GM21390 (cell line): ENCODE measurements around the gene WBP4.
"Not testable (repeated sequence)": the region's sequence is repeated elsewhere in the genome, so short reads cannot be mapped to it uniquely, and the experiment has no call there.

Experiments
- ATAC-seq: cut with Tn5 transposase; IDR thresholded peaks from one replicate; pipeline ENCODE4 v1.9.1; 2021; ENCODE audit not compliant: unreplicated experiment

Gene WBP4

DNA sequence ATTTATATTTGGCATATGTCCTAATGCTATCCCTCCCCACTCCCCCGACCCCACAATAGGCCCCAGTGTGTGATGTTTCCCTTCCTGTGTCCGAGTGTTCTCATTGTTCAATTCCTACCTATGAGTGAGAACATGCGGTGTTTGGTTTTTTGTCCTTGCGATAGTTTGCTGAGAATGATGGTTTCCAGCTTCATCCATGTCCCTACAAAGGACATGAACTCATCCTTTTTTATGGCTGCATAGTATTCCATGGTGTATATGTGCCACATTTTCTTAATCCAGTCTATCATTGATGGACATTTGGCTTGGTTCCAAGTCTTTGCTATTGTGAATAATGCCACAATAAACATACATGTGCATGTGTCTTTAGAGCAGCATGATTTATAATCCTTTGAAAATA lies 18.9 kb upstream of the WBP4 start:
- ATAC-seq, result not testable (repeated sequence)

DNA sequence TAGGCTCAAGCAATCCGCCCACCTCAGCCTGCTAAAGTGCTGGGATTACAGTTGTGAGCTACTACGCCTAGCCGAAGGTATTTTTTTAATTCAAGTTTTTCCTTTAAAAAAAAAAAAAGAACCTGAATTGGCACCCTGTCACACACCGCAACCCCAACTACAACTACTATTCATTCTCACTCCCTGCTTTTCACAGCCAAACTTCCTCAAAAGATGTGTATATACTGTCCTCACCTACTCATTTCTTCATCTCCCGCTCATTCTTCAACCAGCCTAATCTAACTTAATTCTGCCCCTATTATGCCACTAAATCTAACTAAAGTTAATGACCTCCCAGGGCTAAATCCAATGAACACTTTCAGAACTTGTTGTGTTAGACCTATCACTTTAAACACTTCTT lies 12.7 kb upstream of the WBP4 start:
- ATAC-seq, result no peak

DNA sequence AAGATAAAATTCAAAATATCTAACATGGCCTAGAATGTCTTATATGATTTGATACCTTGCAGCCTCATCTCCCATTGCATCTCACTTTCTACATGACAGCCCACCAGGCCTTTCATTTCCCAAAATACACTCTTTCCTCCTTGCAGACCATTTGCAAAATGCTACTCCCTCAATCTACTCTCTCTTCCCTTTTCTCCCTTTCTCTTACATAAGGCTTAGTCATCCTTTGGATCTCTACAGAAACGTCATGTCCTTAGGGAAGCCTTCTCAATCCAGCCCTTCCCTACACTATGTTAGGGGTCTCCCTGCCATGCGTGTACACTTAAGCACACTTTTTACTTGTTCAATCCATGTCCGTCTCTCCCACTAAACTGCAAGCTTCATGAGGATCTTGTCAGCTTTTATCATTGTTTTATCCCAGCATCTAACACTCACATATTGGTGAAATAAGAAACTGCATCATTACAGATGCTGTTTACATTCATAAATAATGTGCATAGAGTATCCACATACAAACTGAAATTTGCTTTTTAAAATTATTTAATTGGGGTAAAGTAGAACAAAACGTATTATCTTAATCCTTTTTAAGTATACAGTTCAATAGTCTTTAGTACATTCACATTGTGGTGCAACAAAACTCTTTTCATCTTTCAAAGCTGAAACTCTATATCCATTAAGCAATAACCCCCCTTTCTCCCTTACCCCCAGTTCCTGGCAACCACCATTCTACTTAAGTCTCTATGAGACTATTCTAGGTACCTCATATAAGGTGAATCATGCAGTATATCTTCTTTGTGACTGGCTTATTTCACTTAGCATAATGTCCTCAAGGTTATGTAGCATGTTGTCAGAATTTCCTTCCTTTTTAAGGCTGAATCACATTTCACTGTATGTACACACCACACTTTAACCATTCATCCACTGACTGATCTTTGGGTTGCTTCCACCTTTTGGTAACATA lies 11.5 kb upstream of the WBP4 start:
- no peak for ATAC-seq

DNA sequence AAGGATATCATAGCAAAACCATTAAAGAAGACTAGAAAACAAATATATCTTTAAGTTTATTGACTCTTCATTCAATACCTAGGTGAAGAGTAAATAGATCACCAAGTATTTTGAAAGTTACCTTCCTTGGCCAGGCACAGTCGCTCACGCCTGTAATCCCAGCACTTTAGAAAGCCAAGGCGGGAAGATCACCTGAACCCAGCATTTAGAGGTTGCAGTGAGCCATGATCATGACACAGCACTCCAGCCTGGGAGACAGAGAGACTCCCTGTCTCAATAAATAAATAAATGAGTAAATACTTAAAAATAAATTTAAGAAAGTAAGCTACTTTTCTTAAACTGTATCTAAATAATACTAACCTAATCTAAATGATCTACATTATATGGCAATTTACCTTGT lies 8.9 kb upstream of the WBP4 start:
- ATAC-seq, result no peak

DNA sequence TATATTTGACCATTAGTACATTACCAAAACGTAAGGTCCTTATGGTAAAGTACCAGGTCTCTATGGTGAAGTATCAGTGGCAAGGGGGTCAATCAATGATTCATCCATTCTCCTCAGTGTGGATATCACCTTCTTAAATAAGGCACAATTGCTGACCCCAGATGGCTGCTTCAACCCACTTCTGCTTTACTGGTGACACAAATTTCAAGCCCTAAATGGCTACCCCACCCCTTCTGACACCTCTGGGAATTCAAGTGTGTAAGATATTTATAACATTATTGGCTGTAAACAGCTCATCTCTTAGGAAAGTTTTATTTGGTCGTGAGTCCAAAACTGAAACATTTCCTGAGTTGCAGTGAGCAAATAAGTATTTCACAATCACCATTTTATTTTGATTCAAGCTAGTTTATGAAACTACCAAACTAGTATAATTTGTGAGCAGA lies 7.9 kb upstream of the WBP4 start:
- ATAC-seq, result peak; percentile 49

DNA sequence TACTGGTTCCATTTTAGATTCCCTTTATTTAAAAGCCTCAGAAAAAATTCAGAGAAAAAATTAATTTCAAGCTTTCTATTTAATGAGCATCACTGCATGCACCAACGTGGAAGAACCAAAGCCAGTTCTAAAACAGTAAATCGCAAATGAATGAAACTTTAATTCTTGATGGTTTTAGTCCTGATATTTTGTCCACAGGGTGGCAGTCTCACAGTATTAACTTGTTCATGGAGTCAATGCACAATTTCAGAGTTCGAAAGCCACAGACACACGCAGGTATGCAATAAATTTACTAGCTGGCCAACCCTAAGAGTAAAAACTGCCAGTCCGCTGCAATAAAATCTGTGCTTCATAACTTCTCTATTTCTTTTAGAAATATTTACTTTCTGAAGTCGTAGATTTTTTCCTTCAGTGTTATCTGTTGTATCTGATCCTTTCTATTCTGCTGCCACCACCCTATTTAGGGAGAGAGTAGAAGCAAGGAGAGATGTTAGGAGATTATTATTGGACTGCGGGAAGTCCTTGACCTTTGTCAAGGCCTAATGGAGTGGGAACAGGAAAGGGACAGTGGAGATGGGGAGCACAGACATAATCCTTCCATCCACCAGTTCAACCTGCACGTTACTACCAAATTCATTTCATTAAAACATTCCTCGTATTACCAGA lies 7.0 kb upstream of the WBP4 start:
- ATAC-seq, result no peak

DNA sequence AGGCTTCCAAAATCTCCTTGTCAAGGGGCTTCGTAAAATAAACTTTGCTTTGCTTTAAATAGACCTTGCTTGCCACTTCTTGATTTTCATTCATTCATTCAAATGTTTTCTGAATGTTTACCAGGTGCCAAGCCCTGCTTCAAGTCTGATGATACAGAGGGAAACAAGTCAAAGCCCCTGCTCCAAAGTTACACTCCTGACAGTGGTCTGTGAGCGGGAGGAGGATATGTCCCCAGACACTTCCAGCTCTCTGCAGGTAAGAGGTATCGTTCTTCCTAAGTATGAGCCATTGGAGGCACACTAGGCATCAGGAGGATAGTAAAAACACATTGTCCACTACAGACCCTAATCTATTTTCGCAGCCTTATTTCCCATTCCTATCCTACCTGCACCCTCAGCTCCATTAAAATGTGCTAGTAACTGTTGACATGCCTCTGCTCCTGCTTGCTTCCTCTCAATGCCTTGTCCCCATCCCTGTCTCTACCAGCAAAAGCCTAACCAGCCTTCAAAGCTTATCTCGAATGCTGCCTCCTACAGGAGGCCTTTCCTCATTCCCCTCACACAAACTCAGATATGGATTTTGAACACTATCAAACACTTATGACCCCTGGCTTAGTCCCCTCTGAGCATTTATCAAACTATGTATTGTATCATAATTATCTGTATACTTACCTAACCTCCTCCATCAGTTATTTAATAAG lies 6.2 kb upstream of the WBP4 start:
- ATAC-seq, result no peak

DNA sequence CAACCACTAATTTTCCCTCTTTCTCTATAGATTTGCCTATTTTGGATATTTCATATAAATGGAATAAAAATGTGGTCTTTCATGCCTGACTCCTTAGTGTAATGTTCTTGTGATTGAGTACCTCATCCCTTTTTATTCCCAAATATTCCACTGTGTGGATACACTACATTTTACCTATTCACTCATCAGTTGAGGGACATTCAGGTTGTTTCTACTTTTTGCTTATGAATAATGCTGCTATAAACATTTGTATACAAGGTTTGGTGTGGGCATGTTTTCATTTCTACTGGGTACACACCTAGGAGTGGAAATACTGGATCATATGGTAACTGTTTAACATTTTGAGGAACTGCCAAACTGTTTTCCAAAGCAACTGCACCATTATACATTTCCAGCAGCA lies 5.1 kb upstream of the WBP4 start:
- no peak for ATAC-seq

DNA sequence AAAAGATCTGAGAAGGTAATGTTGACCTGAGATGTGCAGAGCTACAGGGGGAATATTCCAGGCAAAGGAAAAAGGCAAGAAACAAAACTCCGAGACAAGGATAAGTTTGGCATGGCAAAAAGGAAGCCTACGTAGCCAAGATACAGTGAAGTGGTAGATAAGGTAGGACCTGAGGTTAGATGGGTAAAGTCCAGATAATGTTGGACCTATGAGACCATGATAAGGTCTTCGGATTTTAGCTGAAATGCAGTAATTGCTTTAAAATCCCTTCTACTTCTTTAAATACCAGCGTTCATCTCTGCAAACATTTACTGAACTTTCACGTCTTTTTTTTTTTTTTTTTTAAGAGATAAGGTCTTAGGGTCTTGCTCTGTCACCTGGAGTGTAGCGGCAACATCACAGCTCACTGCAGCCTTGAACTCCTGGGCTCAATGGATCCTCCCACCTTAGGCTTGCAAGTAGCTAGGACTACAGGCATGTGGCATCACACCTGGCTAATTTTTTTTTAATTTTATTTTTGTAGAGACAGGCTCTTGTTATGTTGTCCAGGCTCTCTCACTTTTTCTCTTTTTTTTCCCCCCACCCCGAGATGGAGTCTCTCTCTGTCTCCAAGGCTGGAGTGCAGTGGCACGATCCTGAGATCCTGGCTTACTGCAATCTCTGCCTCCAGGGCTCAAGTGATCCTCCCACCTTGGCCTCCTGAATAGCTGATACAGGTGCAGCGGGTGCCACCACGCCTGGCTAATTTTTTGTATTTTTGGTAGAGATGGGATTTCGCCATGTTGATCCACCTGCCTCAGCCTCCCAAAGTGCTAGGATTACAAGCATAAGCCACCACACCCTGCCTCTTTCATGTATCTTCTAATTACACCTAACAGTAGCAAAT lies 4.2 kb upstream of the WBP4 start:
- no peak for ATAC-seq

DNA sequence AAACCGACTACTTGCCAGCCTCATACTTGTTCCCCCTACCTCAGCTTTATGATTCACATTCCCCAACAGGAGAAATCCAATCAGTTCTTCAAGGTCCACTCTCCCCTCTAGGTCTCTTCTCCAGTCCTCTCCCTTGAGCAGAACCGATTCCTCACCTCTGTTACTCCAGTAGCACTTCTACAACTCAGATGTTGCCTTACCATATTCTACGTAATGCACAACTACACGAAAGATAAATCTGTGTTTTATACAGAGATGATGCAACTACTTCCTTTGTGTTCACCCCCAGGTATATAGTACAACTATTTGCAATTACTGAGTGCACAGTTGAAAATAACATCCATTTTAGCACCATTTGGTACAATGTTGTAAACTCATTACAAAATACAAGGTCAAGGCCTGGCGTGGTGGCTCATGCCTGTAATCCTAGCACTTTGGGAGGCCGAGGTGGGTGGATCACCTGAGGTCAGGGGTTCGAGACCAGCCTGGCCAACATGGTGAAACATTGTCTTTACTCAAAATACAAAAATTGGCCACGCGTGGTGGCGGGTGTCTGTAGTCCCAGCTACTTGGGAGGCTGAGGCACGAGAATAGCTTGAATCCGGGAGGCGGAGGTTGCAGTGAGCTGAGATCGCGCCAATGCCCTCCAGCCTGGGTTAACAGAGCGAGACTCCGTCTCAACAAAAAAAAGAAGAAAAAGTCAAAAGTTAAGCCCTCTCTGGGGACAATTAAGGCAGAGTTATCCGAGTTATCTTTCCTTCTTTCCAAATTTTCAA lies 2.8 kb upstream of the WBP4 start:
- no peak for ATAC-seq

DNA sequence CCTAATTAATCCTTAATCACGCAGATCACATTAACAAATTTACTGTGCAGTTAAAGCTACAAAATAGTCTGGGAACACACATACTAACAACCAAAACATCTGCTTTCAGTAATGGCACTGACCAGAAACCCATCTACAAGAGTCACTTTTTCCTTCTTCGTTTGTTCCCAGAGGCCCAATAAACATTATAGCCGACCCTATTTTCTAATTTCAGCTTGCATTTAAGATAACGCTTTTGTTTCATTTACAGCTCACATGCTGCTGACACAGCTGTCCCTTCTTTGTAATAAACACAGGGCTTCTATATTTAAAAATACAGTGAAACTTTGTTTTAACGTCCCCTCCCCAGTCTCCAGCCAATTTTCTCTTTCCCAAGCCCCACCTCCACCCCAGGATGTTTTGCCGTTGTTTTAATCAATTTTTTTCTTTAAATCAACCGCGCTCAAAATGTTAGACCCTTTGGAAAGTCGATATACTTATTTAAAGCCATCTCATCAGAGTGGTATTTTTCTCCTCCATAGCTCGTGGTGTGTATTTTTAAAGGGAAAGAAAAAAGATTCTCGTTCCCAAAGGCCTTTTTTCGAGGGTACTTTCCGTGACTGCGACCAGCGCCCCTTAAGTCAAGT lies 1.7 kb upstream of the WBP4 start:
- no peak for ATAC-seq

DNA sequence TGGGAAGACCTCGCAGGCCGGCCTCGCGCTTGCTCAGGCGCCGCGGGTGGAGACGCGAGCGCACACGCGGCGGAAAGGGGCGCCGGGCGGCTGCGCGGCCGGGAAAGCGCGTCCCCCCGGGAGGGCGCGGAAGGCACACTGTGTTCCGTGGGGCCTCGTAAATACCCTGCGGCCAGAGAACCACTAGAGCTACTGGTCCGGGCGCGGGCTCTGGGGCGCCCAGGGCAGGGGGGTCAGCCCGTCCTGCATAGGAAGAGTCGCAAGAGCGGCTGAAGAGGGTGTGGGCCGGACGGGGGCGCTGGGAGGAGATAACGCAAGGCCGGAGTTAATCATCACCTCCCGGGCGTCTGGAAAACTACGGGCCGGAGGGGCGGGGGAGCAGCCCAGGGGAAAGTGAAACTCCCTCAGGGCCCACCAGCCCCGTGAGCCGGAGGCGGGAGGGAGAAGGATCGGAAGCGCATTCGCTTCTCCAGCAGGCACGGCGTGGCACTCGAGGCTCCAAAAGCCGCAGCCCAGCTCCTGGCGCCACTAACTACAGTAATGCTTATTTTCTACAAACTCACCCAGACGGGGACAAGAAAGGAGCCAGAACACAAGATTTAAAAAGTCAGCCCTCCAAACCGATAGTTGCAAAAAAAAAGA lies 1.1 kb upstream of the WBP4 start:
- ATAC-seq, result peak; percentile 36

DNA sequence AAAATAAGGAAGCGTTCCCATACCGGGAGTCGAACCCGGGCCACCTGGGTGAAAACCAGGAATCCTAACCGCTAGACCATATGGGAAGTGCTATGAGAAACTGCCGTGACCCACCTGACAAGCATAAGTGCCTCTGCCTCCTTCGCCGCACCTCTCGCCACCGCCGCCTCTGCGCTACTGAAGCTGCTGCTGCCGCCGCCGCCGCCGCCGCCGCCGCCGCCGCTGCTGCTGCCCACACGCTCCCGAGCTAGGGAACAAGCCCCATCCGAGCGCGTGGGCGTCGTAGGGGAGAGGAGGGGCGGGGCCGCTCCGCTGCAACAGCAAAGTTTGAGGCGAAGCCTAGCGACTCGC lies 610 bp upstream of the WBP4 start:
- peak; percentile 30 for ATAC-seq

DNA sequence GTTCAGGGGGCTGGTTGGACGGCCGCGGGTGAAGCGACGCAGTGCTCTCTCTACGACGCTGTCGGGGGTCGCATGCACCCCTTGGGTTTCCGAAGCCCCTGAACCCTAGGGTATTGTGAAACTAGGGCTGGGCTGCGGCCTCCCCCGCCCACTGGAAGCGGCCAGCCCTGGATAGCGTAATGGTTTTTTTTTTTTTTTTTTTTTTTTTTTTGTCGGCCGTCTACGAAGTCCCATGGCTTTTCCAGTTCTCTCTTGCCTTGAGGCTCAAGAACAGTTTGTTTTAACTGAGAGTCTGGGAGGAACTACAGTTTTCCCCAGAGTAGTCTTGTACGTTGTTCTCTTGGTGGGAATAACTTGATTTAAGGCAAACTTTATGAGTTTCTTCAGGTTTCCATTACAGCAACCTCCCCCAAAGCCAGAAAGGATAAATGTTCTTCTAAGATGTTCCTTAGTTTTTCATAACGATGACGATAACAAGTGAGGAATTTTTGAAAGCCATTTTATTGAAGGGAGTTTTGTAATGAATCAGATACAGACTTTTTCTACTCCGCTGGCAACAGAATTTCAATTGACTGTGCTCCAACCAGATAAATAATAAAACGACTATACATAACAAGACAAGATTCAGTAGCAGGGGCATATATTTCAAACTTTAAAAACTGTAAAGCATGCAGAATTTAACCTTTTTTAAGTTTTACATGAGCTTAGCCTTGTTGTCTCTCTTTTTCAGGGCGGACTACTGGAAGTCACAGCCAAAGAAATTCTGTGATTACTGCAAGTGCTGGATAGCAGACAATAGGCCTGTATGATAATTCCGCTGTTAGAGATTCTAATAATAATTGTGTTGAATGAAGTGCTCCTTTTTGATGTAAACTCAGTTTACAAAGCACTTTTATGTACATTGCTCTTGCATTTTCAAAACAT lies 867 bp downstream of the WBP4 start:
- ATAC-seq, result peak; percentile 31

DNA sequence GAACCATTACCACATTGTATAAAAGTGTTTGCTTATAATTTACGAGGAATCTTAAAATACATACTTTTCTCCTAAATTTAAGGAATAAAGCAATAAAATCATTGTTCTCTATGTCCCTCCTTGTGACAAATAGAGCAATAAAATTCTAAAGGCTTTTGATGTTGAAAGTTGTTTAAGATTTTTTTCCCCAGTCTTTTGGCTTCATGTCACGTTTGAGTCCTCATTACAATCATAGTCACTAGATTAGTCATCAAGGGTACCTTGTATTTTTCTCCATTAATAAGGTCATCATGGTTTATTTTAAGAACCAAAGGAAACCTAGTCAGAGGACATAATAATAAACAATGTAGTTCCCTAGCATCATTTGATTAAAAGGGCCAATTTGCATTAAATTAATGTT lies 3.2 kb downstream of the WBP4 start:
- ATAC-seq, result no peak

DNA sequence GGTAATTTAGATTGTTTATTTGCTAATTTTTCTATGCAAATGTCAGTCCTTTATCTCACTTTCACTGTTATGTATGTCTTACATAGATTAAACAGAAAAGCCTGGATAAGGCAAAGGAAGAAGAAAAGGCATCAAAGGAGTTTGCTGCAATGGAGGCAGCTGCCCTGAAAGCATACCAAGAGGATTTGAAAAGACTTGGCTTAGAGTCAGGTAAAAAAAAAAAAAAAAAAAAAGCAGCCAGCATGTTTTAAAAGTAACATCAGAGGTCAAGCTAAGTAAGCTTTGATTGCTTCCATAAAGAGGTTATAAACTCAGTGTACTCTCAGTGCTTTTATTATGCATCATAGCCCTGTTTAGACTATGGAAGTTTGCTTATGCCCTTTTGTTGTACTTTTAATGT lies 3.8 kb downstream of the WBP4 start:
- no peak for ATAC-seq

DNA sequence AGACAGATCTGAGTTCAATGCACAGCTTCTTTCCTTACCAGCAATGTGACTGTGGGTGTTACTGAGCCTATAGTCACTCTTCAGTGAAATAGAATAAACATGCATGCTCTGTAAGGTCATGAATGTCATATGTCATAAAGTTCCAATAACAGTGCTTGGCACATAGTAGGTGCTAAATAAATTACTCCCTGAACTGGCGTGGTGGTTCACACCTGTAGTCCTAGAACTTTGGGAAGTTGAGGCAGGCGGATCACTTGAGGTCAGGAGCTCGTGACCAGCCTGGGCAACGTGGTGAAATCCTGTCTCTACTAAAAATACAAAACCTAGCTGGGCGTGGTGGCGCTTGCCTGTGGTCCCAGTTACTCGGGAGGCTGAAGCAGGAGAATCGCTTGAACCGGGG lies 13.2 kb downstream of the WBP4 start:
- ATAC-seq, result no peak

DNA sequence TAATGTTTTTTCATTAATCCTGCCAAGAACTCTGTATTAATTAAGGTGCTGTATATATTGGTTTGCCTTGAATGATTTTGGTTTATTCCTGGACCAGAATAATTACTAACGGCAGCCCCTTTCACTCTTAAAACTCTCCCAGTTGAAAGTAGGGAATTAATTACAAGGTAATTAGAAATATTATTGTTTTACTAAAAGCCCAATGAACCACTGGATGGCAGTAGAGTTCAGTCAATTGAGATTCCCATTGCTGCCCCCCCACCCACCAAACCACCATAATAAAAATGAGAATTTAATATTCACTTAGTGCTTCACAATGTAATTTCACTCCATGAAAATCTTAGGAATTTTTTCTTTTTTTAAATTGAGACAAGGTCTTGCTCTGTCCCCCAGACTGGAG lies 13.7 kb downstream of the WBP4 start:
- ATAC-seq, result no peak
